HepG2 (cell line): ENCODE data around the gene SMIM13.

Source experiments
- SP5 ChIP-seq: IDR thresholded peaks from 2 replicates; pipeline ENCODE4 v1.6.1; 2016; ENCODE audit warnings: low read depth, borderline replicate concordance
- ZNF253 ChIP-seq: sonication (generic); formaldehyde crosslinking; IDR thresholded peaks from 2 replicates; pipeline ENCODE4 v1.8.0; 2022; ENCODE audit warnings: mild to moderate bottlenecking, missing genetic modification reagents, borderline replicate concordance

GRCh38 chr6:11085758-11086435, 7.7 kb upstream of the SMIM13 start:
- no peak for TF ChIP-seq ZNF253 (CRISPR knock-in tag)
- no peak for TF ChIP-seq SP5 (CRISPR knock-in tag)
